Measurements from ENCODE around the gene ZFYVE19. TPM values are rescaled to one million over a fixed set of nuclear protein-coding genes. Genes with fewer than 3 reads are reported as not detected.
"Not testable (repeated sequence)": the region's sequence is repeated elsewhere in the genome, so short reads cannot be mapped to it uniquely, and the experiment has no call there.

ZFYVE19 gene
- total RNA-seq, 1 experiment from 2014 or later = 45.9 TPM

- DNase-seq (ENCODE audit: low read depth) = peak; percentile 55
Measured at GRCh38 chr15:40847223-40847961, 40.5 kb downstream of the ZFYVE19 start.

- no peak for DNase-seq (ENCODE audit: low read depth)
Measured at GRCh38 chr15:40850576-40851112, 43.8 kb downstream of the ZFYVE19 start.

- no peak for DNase-seq (ENCODE audit: low read depth)
Measured at GRCh38 chr15:40852529-40852928, 45.6 kb downstream of the ZFYVE19 start.

GRCh38 chr15:40853241-40853890, 46.5 kb downstream of the ZFYVE19 start:
- no peak for DNase-seq (ENCODE audit: low read depth)

- no peak for DNase-seq (ENCODE audit: low read depth)
Measured at GRCh38 chr15:40854161-40854560, 47.3 kb downstream of the ZFYVE19 start.

GRCh38 chr15:40855706-40856234, 48.9 kb downstream of the ZFYVE19 start:
- DNase-seq (ENCODE audit: low read depth) = no peak

GRCh38 chr15:40856746-40857145, 49.9 kb downstream of the ZFYVE19 start:
- no peak for DNase-seq (ENCODE audit: low read depth)

GRCh38 chr15:40857601-40858341, 50.9 kb downstream of the ZFYVE19 start:
- DNase-seq (ENCODE audit: low read depth) = peak; percentile 63

- no peak for DNase-seq (ENCODE audit: low read depth)
Measured at GRCh38 chr15:40858706-40859105, 51.8 kb downstream of the ZFYVE19 start.

- peak; percentile 79 for DNase-seq (ENCODE audit: low read depth)
Measured at GRCh38 chr15:40859206-40859851, 52.4 kb downstream of the ZFYVE19 start.

- not testable (repeated sequence) for DNase-seq (ENCODE audit: low read depth)
Measured at GRCh38 chr15:40861147-40861546, 54.3 kb downstream of the ZFYVE19 start.

GRCh38 chr15:40863660-40864270, 56.9 kb downstream of the ZFYVE19 start:
- DNase-seq (ENCODE audit: low read depth) = no peak

Other genes with a start within 250 kb of the ZFYVE19 start
- gene CCDC32, start 242.0 kb upstream of the ZFYVE19 start, total RNA-seq (2014; rRNA removed; shearing (Covaris generic)) = 13.3 and 24.9 TPM in 2 replicates
- gene RPUSD2, start 237.8 kb upstream of the ZFYVE19 start, total RNA-seq (2014; rRNA removed; shearing (Covaris generic)) = 9.4 and 11.0 TPM in 2 replicates
- 32.1 and 33.9 TPM in 2 replicates for gene KNL1, start 212.8 kb upstream of the ZFYVE19 start, total RNA-seq (2014; rRNA removed; shearing (Covaris generic))
- gene RAD51, start 111.9 kb upstream of the ZFYVE19 start, total RNA-seq (2014; rRNA removed; shearing (Covaris generic)) = 7.7 and 10.5 TPM in 2 replicates
- gene RMDN3, start 51.8 kb upstream of the ZFYVE19 start, total RNA-seq (2014; rRNA removed; shearing (Covaris generic)) = 13.5 and 19.2 TPM in 2 replicates
- gene GCHFR, start 43.0 kb upstream of the ZFYVE19 start, total RNA-seq (2014; rRNA removed; shearing (Covaris generic)) = 42.0 and 45.9 TPM in 2 replicates
- gene C15orf62, start 37.1 kb upstream of the ZFYVE19 start, total RNA-seq (2014; rRNA removed; shearing (Covaris generic)) = 0.05 and 0.49 TPM in 2 replicates
- 26.1 and 31.5 TPM in 2 replicates for gene DNAJC17, start 384 bp downstream of the ZFYVE19 start, total RNA-seq (2014; rRNA removed; shearing (Covaris generic))
- gene PPP1R14D, start 21.6 kb downstream of the ZFYVE19 start, total RNA-seq (2014; rRNA removed; shearing (Covaris generic)) = not detected in 2 replicates
- gene SPINT1, start 37.0 kb downstream of the ZFYVE19 start, total RNA-seq (2014; rRNA removed; shearing (Covaris generic)) = 8.3 and 15.5 TPM in 2 replicates
- 0.12 TPM in 1 of 2 replicates, not detected in the other for gene RHOV, start 67.1 kb downstream of the ZFYVE19 start, total RNA-seq (2014; rRNA removed; shearing (Covaris generic))
- gene VPS18, start 87.4 kb downstream of the ZFYVE19 start, total RNA-seq (2014; rRNA removed; shearing (Covaris generic)) = 17.6 and 29.9 TPM in 2 replicates
- gene DLL4, start 122.3 kb downstream of the ZFYVE19 start, total RNA-seq (2014; rRNA removed; shearing (Covaris generic)) = 0.10 TPM in 1 of 2 replicates, not detected in the other
- 2.6 and 7.4 TPM in 2 replicates for gene CHAC1, start 146.4 kb downstream of the ZFYVE19 start, total RNA-seq (2014; rRNA removed; shearing (Covaris generic))

All from M059J (cell line).